SHP77 (cell line): Measurements from ENCODE around the gene PPFIA4.

Experiments used
- DNase-seq, 2 experiments: peaks; one replicate each; lab custom pipeline; 2025; lab: John Stamatoyannopoulos, UW

PPFIA4 gene

DNA sequence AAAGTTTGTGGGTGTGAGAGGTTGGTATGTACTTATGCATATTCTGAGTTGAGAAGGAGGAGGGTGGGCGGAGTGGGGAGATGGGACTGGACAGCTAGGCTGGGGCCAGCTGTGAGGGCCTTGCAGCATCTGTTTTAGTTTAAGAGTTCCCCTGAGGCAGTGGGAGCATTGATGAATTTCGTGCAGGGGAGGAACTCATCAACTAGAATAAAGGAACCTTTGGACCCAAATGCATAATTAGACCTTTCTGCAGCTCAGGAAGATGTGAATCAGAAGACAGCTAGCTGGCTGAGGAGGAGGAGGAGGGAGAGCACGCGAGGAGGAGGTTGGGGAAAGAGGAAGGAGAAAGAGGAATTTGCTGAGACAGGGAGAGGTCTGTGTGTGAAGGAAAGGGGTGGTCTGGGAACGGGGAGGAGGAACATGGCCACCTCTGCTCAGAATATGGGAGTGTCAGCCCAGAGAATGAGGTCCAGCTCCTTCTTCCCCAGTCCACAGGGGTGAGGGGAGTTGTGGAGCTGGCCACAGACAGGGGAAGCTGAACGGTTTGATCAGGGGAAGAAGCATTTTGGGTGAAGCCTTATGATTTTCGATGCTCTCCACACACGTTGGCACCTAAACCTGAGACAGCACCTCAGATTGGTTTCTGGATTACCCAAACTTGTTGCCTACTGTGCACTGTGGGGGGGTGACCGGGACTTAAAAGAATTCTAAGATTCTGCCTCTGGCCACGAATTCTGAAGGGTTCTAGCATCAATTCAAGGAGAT is 31.8 kb downstream of the PPFIA4 start:
- no peak for DNase-seq

GRCh38 chr1:203058676-203058935 is 32.3 kb downstream of the PPFIA4 start:
- DNase-seq, result no peak

GRCh38 chr1:203059485-203059884 is 33.2 kb downstream of the PPFIA4 start:
- DNase-seq, result no peak

- no peak for DNase-seq
Measured at GRCh38 chr1:203060115-203060514, 33.8 kb downstream of the PPFIA4 start.

DNA sequence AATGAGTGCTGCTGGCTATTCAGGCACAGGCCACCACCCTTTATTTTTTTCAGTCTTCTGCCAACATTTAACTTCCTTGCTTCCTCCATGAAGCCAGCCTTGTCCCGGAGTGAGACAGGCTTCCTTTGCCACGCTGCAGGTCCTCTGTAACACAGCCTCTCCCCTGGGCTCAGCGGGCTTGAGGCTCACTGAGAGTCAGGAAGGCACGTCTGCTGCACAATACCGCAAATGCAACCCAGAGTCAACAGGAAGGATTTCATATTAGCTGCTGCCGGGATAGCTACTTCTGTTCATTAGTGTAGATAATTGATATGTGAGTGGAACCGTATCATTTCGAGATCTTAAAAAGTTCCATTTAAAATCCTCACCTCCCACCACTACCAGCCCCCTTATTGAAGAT is 37.0 kb downstream of the PPFIA4 start:
- DNase-seq, result no peak

- peak in 1 of 2 experiments; percentile 17 for DNase-seq
Measured at GRCh38 chr1:203065191-203065590, 38.9 kb downstream of the PPFIA4 start.

DNA sequence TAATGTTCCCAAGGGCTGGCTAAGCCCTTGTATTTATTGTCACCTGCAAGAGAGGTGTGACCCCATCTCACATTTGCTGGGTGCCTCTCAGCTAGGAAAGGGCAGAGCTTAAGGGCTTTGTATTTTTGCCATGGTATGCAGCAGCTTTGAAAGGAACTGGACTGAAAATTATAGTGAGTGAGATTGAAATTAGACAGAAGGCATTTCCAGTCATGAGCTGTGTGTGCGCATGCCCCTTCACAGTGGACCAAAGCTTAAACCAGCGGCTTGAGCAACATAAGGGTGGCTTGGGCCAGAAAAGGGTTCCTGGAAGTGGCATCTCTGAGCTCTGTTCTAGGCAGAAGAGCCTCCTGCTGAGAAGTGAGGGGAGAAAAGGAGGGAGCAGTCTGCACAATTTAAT is 39.7 kb downstream of the PPFIA4 start:
- no peak for DNase-seq

GRCh38 chr1:203066965-203067364 is 40.7 kb downstream of the PPFIA4 start:
- no peak for DNase-seq

GRCh38 chr1:203069030-203069747 is 42.9 kb downstream of the PPFIA4 start:
- peak in 1 of 2 experiments; percentile 57 for DNase-seq

GRCh38 chr1:203072002-203072602 is 45.8 kb downstream of the PPFIA4 start:
- no peak for DNase-seq

- DNase-seq, result no peak
Measured at GRCh38 chr1:203072911-203073310, 46.6 kb downstream of the PPFIA4 start.

DNA sequence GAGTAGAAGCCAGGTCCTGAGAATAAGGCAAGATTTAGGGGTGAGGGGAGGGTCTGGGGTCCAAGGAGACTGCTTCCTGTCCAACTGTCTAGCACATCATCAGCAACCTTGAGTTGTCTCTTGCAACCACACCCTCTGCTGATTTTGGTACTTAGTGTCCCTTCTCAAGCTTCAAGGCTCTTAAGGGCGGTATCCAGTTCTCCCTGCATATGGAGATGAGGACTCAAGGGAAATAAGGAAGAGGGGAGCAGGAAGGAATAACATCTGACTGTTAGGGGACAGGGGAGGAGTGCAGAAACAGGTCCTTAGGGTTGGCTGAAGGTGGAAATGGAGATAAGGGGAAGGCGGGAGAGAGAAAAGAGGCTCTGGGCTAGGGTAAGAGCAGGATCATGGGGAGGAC is 47.2 kb downstream of the PPFIA4 start:
- no peak for DNase-seq

DNA sequence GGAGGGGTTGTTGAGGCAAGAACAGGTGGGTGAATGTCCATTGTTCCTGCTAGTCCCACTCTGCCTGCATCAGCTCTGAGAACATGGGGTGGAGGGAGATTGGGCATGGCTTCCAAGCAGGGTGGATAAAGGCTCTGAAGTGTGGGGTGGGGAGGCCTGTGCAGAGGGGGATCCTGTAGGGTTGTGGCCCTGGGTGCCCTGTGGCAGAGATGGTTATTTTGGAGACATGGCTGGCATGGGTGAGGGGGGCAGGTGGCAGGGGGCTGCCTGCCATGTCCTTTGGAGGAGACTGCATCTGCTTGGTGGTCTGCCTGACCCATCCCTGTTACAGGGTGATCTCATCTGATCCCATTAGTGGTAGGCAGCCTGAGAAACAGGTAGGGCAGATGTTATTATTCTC is 48.3 kb downstream of the PPFIA4 start:
- DNase-seq, result no peak

GRCh38 chr1:203075236-203076030 is 49.1 kb downstream of the PPFIA4 start:
- no peak for DNase-seq

DNA sequence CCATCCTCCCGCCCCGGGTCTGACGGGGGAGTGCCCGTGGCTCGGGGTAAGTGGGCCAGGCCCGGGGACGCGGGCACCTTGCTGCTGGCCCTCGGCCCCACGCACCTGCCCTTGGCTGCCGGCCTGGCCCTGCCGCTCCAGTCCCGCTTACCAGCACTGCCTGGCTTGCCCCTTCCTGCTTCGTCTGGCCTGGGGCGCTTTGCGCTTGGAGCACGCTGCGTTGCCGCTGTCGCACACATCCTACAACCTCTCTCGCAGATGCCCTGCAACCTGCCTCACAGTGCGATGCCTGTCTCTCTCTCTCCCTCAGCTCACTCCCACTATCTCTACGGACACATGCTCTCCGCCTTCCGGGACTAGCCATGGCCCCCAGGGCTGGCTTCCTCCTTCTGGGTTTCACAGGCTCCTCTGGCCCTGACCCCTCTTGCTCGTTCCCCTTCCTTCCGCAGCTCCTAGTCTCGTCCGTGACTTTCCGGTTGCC is 49.8 kb downstream of the PPFIA4 start:
- DNase-seq, result no peak

- no peak for DNase-seq
Measured at GRCh38 chr1:203077367-203077766, 51.1 kb downstream of the PPFIA4 start.

- DNase-seq, result no peak
Measured at GRCh38 chr1:203077956-203078355, 51.7 kb downstream of the PPFIA4 start.

DNA sequence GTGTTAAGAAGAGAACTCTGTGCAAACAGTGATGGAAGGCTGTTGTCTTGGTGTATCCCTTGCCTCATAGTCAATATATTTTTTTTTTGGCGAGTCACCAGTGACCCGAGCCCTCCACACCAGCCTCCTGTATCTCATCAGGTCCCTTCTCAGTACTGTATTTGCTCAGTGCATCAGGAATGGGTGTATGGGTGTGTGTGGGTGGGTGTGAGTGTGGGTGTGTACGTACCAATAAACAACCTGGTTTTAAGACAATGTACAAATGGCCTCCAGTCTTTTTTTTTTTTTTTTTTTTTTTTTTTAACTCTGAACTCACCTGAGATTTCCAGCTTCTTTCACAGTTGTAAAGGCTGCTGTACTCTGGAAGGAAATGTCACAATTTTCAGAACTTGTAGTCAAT is 52.2 kb downstream of the PPFIA4 start:
- DNase-seq, result no peak

GRCh38 chr1:203080456-203080855 is 54.2 kb downstream of the PPFIA4 start:
- DNase-seq, result no peak

- DNase-seq, result no peak
Measured at GRCh38 chr1:203081465-203082230, 55.4 kb downstream of the PPFIA4 start.

GRCh38 chr1:203082231-203082505 is 55.9 kb downstream of the PPFIA4 start:
- DNase-seq, result no peak
